Measurements from ENCODE around the gene TFPI2.

The TFPI2 gene

DNA sequence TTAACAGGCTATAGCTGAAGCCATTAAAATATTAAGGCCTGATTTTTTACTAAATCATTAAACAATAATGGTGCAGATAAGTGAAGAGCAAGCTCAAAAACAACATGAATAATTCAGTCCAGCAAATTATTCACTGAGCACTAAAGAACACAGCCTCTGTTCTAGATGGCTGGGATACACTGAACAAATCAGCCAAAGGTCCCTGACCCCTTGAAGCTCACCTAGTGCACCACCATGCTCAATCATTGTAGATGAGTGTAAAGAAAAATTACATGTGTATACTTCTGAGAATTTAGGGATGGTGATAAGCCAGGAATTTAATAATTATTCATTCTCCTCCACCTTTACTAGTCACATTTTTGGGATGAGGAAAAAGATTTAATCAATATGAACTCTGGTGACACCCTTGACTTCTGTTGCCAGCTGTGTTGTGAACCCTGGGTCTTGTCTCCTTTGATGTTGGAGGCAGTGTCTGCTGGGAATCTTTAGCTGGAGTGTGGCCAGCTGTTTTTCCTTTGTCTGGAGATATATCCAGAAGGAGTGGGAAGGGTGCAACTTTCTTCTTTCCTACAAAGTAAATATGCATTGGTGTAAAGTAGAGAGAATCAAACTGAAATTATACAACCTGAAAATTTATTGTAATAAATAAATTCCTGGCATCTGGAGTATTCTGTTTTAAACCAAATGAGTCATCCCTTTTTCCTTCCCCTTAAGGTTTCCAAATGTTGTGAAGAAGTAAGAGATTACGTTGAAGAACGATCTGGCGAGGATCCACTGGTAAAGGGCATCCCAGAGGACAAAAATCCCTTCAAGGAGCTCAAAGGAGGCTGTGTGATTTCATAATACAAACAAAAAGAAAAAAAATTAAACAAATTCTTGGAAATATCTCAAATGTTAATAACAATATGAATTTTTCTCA is 19.8 kb upstream of the TFPI2 start:
- in situ Hi-C loops (cut with MboI; ENCODE audit: low sequenced_read_pairs) = no loop called here

DNA sequence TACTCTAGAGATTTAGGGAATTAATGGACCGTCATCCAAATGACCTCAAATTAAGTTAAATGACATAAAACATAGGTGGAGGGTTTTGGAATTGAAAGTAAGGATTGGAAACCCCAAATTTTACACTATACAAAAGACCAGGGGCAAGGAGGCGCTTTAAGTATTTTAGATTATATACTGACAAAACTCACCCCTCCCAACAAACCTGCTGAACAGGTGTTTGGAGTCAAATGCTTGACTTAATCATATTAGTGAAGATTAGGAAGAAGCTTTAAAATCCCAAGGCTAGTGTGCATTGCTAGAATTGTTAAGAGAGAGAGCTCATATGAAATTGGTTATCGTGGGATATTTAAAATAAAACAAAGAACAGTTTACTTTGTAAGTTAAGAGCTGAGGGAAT is 15.7 kb upstream of the TFPI2 start, which contains the start of gene GNGT1:
TSS of gene GNGT1 (plus strand) at position 301 of the 400 bp plus-strand sequence. CDS start 180 bp downstream, outside the sequence.
- in situ Hi-C loops (cut with MboI; ENCODE audit: low sequenced_read_pairs) = no loop called here

DNA sequence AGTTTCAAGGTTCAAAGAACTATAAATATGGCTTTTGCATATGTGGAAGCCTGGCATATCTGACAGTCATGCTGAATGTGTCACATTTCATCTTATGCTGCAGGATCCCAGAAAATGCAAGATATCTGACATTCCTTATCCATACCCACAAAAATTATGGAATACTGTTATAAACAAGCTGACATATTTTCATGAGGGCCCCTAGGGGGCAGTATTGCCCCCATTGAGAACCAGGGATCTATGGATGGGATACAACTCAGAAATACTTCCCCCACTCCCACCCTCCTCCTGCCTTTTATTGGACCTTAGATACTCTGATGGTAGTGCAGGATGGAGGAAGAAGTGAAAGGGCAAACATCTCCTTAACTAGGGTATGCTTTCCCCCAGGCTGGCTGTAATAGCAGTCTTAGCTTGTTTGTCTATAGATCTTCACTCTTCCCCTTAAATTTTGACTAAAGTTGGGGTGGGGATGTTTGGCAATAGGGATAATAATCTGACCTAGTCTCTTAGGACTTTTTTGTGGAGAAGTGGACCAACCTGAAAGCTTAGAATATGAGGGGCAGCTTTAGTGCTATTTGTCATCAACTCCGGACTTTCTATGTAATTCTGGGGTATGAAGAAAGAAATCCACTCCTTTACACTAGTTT is 12.3 kb upstream of the TFPI2 start:
- in situ Hi-C loops (cut with MboI; ENCODE audit: low sequenced_read_pairs) = no loop called here

DNA sequence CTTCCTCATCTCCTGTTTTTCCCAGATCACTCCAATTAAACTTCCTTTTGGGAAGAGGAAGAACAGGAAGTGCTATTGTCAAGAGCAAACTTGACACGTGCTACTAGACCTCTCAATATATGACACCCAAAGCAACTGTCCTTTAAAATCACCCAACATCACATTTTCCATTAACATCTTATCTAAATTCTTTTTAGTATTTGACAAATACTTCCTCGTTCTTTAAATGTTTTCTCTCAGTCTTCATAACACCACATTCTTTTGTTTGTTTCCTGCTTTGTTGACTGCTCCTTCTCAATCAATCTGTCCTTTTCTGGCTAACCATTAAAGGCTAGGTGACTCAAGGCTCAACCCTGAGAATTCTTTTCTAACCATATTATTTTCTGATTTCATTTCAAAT is 7.1 kb upstream of the TFPI2 start:
- in situ Hi-C loops (cut with MboI; ENCODE audit: low sequenced_read_pairs) = no loop called here

DNA sequence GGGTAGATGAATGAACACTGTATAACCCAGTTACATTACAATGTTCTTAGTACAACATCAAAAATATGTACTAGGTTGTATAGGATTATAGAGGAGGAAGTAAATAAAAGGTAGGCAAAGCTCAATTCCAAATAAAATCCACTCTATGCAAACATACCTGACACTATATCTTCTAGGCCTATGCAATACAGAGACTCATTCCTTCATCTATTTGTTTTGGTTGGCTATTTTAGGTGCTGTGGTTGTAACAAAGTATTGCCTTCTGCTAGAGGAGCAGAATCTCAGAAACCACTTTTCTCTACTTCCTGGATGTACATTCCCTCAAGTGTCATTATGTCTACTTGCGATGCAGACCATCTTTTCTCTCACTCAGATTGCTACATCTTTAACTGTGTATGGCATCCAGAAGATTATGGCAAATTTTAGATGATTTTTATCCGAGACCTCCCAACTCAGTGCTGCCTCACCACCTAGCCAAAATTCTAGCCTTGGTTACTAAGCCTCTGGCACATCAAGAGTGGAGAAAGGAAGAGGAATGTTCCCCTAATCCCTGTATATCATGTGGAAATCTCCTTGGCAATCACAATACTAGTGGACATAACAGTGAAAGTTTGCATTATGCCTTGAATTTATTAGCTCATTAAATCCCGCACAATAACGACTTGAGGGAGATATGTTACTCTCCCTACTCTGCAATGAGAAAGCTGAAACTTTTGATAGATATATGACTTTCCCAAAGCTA is 5.5 kb upstream of the TFPI2 start:
- in situ Hi-C loops (cut with MboI; ENCODE audit: low sequenced_read_pairs) = no loop called here

DNA sequence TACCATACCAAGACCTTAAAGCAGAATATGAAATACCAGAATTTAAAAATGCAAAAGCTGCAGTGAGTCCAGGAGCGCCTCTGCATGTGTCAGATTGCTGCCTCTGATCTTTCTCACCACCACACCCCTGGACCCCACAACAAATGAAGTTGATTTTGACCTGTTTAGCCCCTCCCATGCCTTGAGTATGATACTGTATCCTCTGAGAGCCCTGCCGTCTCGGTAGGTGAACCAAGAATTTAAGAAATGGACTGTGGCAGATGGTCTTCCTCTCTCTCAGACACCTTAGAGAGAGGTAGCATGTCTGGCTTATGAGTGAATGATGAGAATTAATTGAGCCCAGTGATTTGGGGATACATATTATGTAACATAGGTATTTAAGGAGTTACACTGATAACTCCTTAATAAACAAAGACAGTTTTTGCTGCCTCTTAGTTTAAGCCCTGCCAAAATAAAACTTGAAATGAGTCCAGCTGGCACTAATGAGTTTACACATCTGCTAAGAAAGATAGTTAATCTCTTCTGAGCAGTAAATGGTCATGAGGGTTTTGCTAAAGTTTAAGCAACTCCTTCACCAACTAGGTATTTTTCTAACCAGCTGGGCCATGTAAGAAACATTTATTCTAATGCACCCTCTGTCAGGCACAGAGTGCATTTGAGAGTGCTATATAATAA is 4.5 kb upstream of the TFPI2 start:
- in situ Hi-C loops (cut with MboI; ENCODE audit: low sequenced_read_pairs) = no loop called here

DNA sequence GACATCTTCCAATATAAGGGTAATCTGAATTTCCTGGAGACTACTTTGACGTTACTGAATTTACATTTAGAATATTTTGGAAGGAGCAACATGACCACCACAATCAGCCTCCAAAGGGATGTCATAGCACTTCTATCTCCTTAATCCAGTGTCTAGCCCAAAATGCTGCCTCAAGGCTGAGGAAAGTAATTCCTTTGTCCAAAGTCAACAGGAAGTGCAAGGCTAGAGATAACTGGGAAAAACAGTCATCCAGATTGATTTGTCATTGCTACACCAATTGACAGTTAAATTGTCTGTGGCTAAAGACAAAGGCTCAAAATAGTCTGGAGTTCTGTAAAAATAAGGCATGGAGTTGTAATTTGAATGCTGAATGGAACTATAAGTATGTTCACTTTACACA is 3.9 kb upstream of the TFPI2 start:
- in situ Hi-C loops (cut with MboI; ENCODE audit: low sequenced_read_pairs) = no loop called here

DNA sequence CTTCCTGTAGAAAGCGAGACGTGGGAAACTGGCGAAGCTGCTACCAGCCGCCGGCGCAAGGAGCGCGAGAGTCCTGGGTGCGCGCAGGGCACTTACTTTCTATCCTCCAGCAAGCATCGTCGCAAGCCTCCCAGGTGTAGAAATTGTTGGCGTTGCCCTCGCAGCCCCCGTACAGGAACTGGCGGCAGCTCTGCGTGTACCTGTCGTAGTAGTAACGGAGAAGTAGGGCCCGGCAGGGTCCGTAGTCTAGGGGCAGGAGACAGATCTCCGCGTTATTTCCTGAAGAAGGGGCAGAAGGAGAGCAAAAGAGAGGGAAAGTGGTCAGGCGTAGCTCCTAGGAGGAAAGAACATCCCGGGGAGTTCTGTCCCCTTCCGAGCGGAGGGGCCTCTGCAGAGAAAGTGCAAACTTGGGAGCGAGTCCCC is 501 bp downstream of the TFPI2 start:
- in situ Hi-C loops (cut with MboI; ENCODE audit: low sequenced_read_pairs) = no loop called here

DNA sequence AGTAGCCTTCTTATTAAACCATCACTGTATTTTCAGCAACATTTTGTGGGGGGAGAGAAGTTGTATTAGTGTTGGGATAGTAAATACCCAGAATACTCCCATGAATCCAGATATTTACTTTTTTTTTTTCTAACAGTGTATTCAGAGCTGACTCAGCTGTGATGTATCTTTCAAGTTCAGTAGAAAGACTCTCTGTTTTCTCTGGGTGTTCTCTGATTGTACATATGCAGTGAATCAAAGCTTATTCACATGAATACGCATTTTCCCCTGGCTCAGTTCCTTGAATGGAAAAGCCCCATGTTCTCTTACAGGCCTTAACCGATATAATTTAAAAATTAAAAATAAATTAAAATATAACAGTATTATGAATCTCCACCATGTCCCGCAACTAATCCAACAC is 1.3 kb downstream of the TFPI2 start:
- in situ Hi-C loops (cut with MboI; ENCODE audit: low sequenced_read_pairs) = no loop called here

DNA sequence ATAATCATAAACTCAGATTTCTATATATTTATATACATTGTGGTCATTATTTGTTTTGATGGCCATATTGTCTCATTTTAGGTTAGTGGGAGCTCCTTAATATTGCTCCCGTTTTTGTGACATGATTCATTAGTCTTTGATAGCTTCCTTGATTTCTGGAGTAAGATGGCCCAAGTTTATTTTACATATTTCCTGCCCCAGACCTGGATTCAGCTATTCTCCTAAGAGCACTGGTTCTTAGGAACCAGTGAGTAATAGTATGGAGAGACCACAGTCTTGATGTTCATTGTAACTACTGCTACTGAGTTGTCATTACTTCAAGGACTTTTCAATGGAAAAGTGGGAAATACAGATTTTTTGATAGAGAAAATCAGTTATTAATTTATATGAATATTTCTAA is 6.0 kb downstream of the TFPI2 start:
- in situ Hi-C loops (cut with MboI; ENCODE audit: low sequenced_read_pairs) = no loop called here

DNA sequence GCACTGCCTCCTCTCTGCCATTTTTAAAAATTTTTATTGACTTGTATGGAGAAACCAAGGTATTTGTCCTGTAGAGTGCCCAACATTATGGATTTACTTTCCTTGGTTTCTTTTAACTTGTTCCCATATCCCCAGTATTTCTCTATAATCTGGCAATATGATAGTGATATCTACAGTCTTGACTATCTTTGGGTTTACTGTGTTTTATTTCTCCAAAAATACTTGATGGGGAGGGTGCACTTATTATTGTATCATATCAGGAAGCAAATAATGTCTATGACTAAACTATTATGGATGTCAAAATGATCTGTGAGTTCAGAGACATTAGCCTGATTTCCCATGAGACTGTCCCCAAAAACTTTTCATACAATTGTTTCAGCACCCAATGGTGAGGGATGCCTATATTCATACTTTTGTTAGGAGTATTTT is 6.6 kb downstream of the TFPI2 start:
- in situ Hi-C loops (cut with MboI; ENCODE audit: low sequenced_read_pairs) = no loop called here

DNA sequence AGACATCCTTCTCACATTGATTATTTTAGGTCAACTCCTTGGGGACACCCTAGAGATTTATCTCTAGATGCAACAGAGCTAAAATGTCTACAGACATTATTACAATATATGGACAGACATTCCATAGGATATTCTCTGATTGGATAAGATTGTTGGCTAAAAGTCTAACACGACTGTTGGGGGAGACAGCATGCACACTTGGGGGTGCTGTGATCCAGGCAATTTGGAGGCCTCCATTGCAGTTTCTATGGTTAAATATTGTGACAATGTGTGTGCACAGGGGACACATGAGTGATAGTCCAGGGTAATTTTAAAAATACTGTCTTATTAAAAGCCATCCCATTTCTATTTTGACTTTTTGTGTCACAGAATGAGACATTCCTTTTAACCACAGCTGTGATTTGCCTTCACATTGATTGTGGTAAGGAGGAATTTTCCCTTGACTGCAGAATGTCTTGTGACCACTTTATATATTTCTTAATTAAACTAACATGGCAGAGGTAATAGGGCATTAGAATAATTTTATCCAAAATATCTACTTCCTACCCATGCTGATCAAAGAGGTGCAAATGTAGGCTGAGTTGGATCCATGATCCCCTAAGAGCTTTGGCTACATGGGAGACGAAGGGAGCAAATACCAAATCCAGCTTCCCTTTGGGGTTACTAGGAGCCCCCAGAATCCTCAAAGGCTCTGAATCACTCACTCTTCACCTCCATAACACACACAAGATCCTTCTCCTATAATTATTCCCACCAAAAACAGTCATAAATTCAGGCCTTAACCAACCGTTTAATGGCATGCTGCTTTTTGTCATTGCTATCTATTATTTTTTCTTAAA is 7.3 kb downstream of the TFPI2 start:
- in situ Hi-C loops (cut with MboI; ENCODE audit: low sequenced_read_pairs) = no loop called here

DNA sequence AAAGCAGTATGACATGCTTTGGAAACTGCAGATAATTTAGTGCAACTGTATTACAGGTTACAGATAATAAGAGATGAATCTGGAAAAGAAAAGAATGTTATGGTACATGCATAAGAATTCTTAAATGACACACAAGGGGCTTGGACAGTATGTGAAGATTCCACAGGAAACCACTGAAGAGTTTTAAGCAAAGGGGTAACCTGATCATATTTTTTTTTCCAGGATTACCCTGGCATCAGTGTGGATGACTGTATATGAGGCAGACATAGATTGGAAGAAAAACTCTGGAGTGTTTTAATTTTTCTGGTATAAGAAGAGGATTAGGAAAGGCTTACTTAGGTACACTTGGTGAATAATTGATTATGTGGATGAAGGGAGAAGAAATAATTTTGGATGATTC is 8.1 kb downstream of the TFPI2 start:
- in situ Hi-C loops (cut with MboI; ENCODE audit: low sequenced_read_pairs) = no loop called here

DNA sequence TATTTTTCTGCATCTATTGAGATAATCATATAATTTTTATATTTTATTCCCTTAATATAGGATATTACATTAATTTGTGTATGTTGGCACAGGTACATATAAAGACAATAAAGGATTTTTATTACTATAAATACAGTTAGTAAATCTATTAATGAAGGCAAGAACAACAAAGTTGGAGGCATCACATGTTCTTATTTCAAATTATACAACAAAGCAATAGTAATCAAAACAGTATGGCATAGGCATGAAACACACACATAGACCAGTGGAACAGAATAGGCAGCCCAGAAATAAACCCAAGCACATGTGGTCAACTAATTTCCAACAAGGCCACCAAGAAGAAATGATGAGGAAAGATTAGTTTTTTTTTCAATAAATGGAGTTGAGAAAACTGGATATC is 11.2 kb downstream of the TFPI2 start:
- in situ Hi-C loops (cut with MboI; ENCODE audit: low sequenced_read_pairs) = no loop called here

DNA sequence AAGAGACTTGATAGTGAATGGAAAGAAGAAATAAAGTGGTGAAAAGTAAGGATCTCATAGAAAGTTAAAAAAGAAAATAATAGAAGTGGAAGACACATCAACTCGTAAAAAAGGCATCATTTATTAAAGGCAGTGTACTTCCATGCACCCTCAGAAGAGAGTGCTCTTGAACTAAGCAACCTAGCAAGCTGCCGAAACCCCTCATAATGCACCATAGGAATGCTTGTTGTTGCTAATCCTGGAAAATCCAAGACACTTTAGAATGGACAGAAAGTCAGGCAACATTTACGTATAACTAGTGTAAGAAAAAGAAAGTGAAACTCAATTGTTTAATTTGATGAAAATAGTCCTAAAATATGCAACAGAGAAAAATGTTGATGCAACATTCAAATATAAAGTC is 12.8 kb downstream of the TFPI2 start:
- in situ Hi-C loops (cut with MboI; ENCODE audit: low sequenced_read_pairs) = no loop called here

DNA sequence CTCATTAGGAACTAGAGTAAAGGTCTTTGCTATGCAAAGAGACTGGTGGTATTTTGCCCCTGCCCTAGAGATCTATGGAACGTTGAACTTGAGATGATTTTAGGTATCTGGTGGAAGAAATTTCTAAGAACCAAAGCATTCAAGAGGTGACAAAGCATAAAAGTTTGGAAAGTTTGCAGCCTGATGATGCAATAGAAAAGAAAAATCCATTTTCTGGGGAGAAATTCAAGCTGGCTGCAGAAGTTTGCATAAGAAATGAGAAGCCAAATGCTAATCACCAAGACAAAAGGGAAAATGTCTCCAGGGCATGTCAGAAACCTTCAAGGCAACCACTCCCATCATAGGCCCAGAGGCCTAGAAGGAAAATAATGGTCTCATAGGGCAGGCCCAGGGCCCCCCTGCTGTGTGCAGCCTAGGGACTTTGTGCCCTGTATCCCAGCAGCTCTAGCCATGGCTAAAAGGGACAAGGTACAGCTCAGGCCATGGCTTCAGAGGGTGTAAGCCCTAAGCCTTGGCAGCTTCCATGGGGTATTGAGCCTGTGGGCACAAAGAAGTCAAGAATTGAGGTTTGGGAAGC is 16.5 kb downstream of the TFPI2 start:
- in situ Hi-C loops (cut with MboI; ENCODE audit: low sequenced_read_pairs) = no loop called here

DNA sequence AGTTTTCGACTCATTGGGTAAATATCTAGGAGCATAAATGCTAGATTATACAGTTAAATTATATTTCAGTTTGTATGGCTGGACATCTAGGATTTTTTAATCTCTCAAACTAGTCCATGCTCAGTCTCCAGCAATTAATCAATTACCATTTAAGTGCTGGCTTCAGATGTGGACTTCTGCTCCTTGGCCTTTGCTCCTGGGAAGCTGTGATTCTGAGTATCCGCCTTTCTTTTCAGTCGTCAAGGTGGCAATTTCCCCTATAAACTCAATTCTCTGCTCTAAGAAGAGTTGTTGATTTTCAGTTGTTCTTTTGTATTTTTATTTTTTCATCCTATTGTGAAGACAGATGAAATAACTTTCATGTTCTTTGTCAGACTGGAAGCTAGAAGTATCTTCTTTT is 23.7 kb downstream of the TFPI2 start:
- in situ Hi-C loops (cut with MboI; ENCODE audit: low sequenced_read_pairs) = no loop called here

DNA sequence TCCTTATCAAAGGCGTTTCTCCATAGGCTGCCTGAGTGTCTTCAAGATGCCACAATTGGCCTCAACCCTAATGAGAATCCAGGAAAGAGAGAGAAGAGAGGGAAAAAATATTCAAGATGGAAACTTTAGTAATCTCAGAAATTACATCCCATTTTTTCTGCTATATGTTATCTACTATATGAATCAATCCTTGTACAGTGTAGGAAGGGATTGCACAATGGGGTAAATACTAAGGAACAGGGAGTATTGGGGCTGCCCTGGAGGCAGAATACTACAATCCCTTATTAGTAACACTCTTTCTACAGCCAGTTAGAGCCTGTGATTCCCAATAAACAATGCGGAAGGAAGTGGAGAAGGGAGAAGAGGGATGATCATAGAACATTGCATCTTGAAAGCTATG is 27.9 kb downstream of the TFPI2 start:
- in situ Hi-C loops (cut with MboI; ENCODE audit: low sequenced_read_pairs) = no loop called here

DNA sequence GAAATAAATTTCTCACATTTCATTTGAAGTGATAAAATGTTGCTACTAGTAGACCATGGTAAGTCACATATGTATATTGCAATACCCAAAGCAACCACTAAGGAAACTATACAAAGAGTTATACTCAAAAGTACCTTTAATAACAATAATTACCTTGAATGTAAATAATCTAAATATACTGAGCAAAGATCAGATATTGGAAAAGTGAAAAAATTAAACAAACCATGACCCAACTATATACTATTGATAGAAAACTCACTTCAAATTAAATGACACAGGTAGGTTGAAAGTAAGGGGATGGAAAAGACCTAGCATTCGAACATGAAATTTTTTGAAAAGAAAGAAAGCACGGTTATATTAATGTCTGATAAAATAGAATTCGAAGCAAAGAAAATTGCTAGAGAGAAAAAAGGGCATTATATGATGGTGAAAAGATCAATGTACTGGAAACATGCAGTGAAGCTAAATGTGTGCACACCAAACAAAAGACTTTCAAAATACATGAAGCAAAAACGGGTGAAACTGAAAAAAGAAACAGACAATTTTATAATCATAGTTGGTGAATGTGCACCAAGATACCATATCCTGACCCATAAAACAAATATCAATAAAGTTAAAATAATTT is 29.1 kb downstream of the TFPI2 start:
- in situ Hi-C loops (cut with MboI; ENCODE audit: low sequenced_read_pairs) = no loop called here
